Activated naive CD4-positive, alpha-beta T cell treated with Interleukin-2 at 50 U/mL for 16 hours (primary cell): ENCODE results near the gene GDPD5.

Source experiments
- DNase-seq: peaks from one replicate; pipeline ENCODE4 v3.0.0-alpha.2; 2020

GDPD5 gene

GRCh38 chr11:75394085-75394840 is 131.5 kb downstream of the GDPD5 start:
- DNase-seq: no peak

- DNase-seq: no peak
These were observed 135.8 kb downstream of the GDPD5 start for GRCh38 chr11:75389925-75390324.

GRCh38 chr11:75389276-75389605 is 136.5 kb downstream of the GDPD5 start:
- no peak for DNase-seq

GRCh38 chr11:75388386-75389275 is 137.1 kb downstream of the GDPD5 start:
- peak; percentile 74 for DNase-seq

DNA sequence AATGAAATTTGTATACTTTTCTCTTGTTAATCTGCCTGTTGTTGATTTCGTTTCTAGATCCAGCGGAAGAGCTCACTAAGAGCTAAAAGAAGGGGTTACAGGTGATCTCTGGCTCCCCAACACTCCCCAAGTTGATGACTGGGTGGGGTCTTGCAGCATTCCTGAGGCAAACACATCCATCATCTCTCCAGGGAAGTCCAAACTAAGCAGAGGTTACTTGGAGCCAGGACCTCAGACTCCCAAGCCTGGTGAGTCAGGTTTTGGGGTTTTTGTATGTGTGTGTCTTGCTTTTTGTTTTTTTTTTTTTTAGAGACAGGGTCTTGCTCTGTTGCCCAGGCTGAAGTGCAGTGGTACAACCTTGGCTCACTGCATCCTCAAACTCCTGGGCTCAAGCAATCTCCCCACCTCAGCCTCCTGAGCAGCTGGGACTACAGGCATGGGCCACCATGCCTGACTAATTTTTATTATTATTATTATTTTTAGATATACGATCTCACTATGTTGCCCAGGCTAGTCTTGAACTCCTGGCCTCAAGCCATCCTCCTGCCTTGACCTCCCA is 137.9 kb downstream of the GDPD5 start:
- DNase-seq: no peak

- no peak for DNase-seq
These were observed 138.7 kb downstream of the GDPD5 start for GRCh38 chr11:75386942-75387630.
